GM23338 (cell line): ENCODE measurements around the gene NAA25. TPM values are rescaled to one million over a fixed set of nuclear protein-coding genes. Genes with fewer than 3 reads are reported as not detected.

Source experiments
- ATAC-seq: fragments of 200-7000 bp; cut with Tn5 transposase; 3 replicates; pipeline ENCODE4 v1.9.1; 2020
- DNase-seq: peaks from one replicate; pipeline ENCODE4 v3.0.0-alpha.2; 2015; ENCODE audit warnings: low spot score
- H2AFZ ChIP-seq: fragments of 200-600 bp; sonication (generic); 2 replicates; pipeline ENCODE4 v1.8.0; 2016; ENCODE audit warnings: antibody characterized with exemption, mild to moderate bottlenecking, moderate library complexity
- H3F3A ChIP-seq: fragments of 200-600 bp; sonication (generic); replicated peaks from 2 replicates; pipeline ENCODE4 v1.8.0; 2017; ENCODE audit warnings: antibody characterized with exemption, mixed run types, low read depth
- H3K27ac ChIP-seq: fragments of 200-600 bp; sonication (generic); 2 replicates; pipeline ENCODE4 v1.6.1; 2016; ENCODE audit warnings: low read depth
- H3K27me3 ChIP-seq: fragments of 200-600 bp; sonication (generic); 2 replicates; pipeline ENCODE4 v1.8.0; 2016; ENCODE audit warnings: mild to moderate bottlenecking, mixed run types, moderate library complexity; ENCODE audit not compliant: insufficient read depth
- H3K36me3 ChIP-seq: fragments of 200-600 bp; sonication (generic); 2 replicates; pipeline ENCODE4 v1.8.0; 2016; ENCODE audit warnings: mild to moderate bottlenecking; ENCODE audit not compliant: insufficient read depth
- H3K4me1 ChIP-seq: fragments of 200-600 bp; sonication (generic); 2 replicates; pipeline ENCODE4 v1.8.0; 2016; ENCODE audit warnings: mild to moderate bottlenecking, moderate library complexity; ENCODE audit not compliant: insufficient read depth
- H3K4me2 ChIP-seq: fragments of 200-600 bp; sonication (generic); 2 replicates; pipeline ENCODE4 v1.7.1; 2017; ENCODE audit warnings: mixed run types
- H3K4me3 ChIP-seq: fragments of 200-600 bp; sonication (generic); 2 replicates; pipeline ENCODE4 v1.6.1; 2016; ENCODE audit warnings: mixed run types
- H3K79me2 ChIP-seq: fragments of 200-600 bp; sonication (generic); replicated peaks from 2 replicates; pipeline ENCODE4 v1.8.0; 2017; ENCODE audit warnings: mild to moderate bottlenecking; ENCODE audit not compliant: insufficient read depth
- H3K9me2 ChIP-seq: fragments of 200-600 bp; sonication (generic); 2 replicates; pipeline ENCODE4 v1.8.0; 2017; ENCODE audit not compliant: insufficient read depth
- H4K20me1 ChIP-seq: fragments of 200-600 bp; sonication (generic); replicated peaks from 2 replicates; pipeline ENCODE4 v1.8.0; 2017; ENCODE audit warnings: mild to moderate bottlenecking; ENCODE audit not compliant: insufficient read depth
- H3K27ac Mint-ChIP-seq: 2 replicates; pipeline ENCODE4 v1.8.0; 2020; ENCODE audit warnings: inconsistent platforms, mild to moderate bottlenecking, moderate library complexity, mixed read lengths
- H3K27me3 Mint-ChIP-seq: 3 replicates; pipeline ENCODE4 v1.8.0; 2022; ENCODE audit warnings: low read depth, mild to moderate bottlenecking, moderate library complexity, mixed read lengths, inconsistent platforms; ENCODE audit not compliant: insufficient read depth, poor library complexity
- H3K36me3 Mint-ChIP-seq: 3 replicates; pipeline ENCODE4 v1.8.0; 2021; ENCODE audit warnings: low read depth, mild to moderate bottlenecking, inconsistent platforms, moderate library complexity, mixed read lengths
- H3K4me1 Mint-ChIP-seq: 3 replicates; pipeline ENCODE4 v1.8.0; 2020; ENCODE audit warnings: mild to moderate bottlenecking, inconsistent platforms, mixed read lengths
- H3K4me3 Mint-ChIP-seq: 3 replicates; pipeline ENCODE4 v1.8.0; 2021; ENCODE audit warnings: moderate library complexity, mild to moderate bottlenecking, inconsistent platforms, mixed read lengths
- H3K9me3 Mint-ChIP-seq: 3 replicates; pipeline ENCODE4 v1.8.0; 2020; ENCODE audit warnings: moderate library complexity, mild to moderate bottlenecking, inconsistent platforms, mixed read lengths
- CREB1 ChIP-seq: fragments of 250-450 bp; sonication (Bioruptor Pico); IDR thresholded peaks from 2 replicates; pipeline ENCODE4 v1.5.0; 2020; ENCODE audit warnings: low read depth, mild to moderate bottlenecking, moderate library complexity
- CTCF ChIP-seq, 2 experiments: fragments of 200-600 bp in 1 of 2; sonication (generic) in 1 of 2; conservative IDR thresholded peaks; 2 replicates each; pipeline versions ENCODE4 v1.5.1 to v1.6.1; 2016 to 2017; ENCODE audit warnings: antibody characterized with exemption in 2 of 2, low read depth in 2 of 2, mild to moderate bottlenecking in 2 of 2, moderate library complexity in 1 of 2
- ETS1 ChIP-seq: IDR thresholded peaks from 2 replicates; pipeline ENCODE4 v1.6.1; 2016; ENCODE audit warnings: antibody characterized with exemption
- EZH2 ChIP-seq: fragments of 200-600 bp; sonication (generic); IDR thresholded peaks from one replicate; pipeline ENCODE4 v1.8.0; 2017; ENCODE audit warnings: antibody characterized with exemption, mild to moderate bottlenecking, low read depth; ENCODE audit not compliant: unreplicated experiment
- EZH2phosphoT487 ChIP-seq: fragments of 200-600 bp; sonication (generic); IDR thresholded peaks from one replicate; pipeline ENCODE4 v1.8.1; 2018; ENCODE audit warnings: antibody characterized with exemption; ENCODE audit not compliant: unreplicated experiment
- JUNB ChIP-seq: IDR thresholded peaks from one replicate; pipeline ENCODE4 v1.6.1; 2016; ENCODE audit warnings: antibody characterized with exemption; ENCODE audit not compliant: unreplicated experiment
- NANOG ChIP-seq: IDR thresholded peaks from 2 replicates; pipeline ENCODE4 v1.6.1; 2016; ENCODE audit warnings: antibody characterized with exemption, borderline replicate concordance
- POLR2AphosphoS5 ChIP-seq: IDR thresholded peaks from 2 replicates; pipeline ENCODE4 v1.6.1; 2016; ENCODE audit warnings: antibody characterized with exemption, low read depth
- REST ChIP-seq: IDR thresholded peaks from one replicate; pipeline ENCODE4 v1.6.1; 2018; ENCODE audit warnings: antibody characterized with exemption; ENCODE audit not compliant: unreplicated experiment
- STAT1 ChIP-seq: IDR thresholded peaks from one replicate; pipeline ENCODE4 v1.6.1; 2016; ENCODE audit warnings: antibody characterized with exemption; ENCODE audit not compliant: unreplicated experiment
- ZNF114 ChIP-seq: fragments of 250-450 bp; sonication (Bioruptor Pico); IDR thresholded peaks from 2 replicates; pipeline ENCODE4 v1.5.0; 2020; ENCODE audit warnings: mild to moderate bottlenecking, moderate library complexity
- ZNF331 ChIP-seq: fragments of 250-450 bp; sonication (Bioruptor Pico); IDR thresholded peaks from 2 replicates; pipeline ENCODE4 v1.5.0; 2020; ENCODE audit warnings: low read depth, mild to moderate bottlenecking, moderate library complexity
- ZNF462 ChIP-seq: fragments of 250-450 bp; sonication (Bioruptor Pico); IDR thresholded peaks from 2 replicates; pipeline ENCODE4 v1.5.0; 2020; ENCODE audit warnings: mild to moderate bottlenecking, moderate library complexity
- polyA plus RNA-seq: library from polyadenylated mRNA; unstranded; fragments of >200 nt; fragmentation: Nextera tagmentation; extraction: Ambion mirVana; gene quantifications from 2 replicates; pipeline ENCODE4 v1.2.1, GENCODE V29; 2016
- total RNA-seq: library from RNA; depleted of rRNA; stranded (reverse); fragments of >200 nt; shearing (Covaris generic); gene quantifications from 2 replicates; pipeline ENCODE4 v1.2.3, GENCODE V29; 2014

NAA25 gene
- total and polyA plus RNA-seq, 2 experiments from 2014 or later, result 49.0 to 55.1 TPM

GRCh38 chr12:112087851-112088250 is 20.7 kb downstream of the NAA25 start:
- peaks cover 73% of the 10 kb centered on the region for H3K36me3 Mint-ChIP-seq
- H3K9me3 Mint-ChIP-seq, result no peaks in the 10 kb centered on the region
- TF ChIP-seq JUNB, result no peak
- no peak for TF ChIP-seq ETS1
- TF ChIP-seq NANOG, result no peak
- no peak for TF ChIP-seq EZH2
- no peak for TF ChIP-seq CTCF (conservative IDR thresholded peaks at IDR 0.05; ENCODE audit: low read depth in 2 of 2)
- no peak for TF ChIP-seq CREB1 (CRISPR knock-in tag)
- no peak for TF ChIP-seq EZH2phosphoT487
- no peak for TF ChIP-seq STAT1
- TF ChIP-seq ZNF114 (CRISPR knock-in tag), result no peak
- no peak for TF ChIP-seq REST
- TF ChIP-seq ZNF331 (CRISPR knock-in tag), result no peak
- no peak for TF ChIP-seq ZNF462 (CRISPR knock-in tag)
- no peak for TF ChIP-seq POLR2AphosphoS5

More at GRCh38 chr12:112087851-112088250, 20.7 kb downstream of the NAA25 start:
- no peak for ATAC-seq
- Histone ChIP-seq H3K36me3 (peaks cover 44% of the 10 kb centered on the region), H2AFZ (no peak overlapping the region), H3K79me2 (peaks cover 80% of the 10 kb centered on the region), H4K20me1 (peaks cover 28% of the 10 kb centered on the region), H3K4me1 (peaks cover 5% of the 10 kb centered on the region; the same call in 1 of the 2 replicates), H3K4me3 (no peak overlapping the region), H3F3A (0 out of 2 replicates have a peak, but pooled peaks cover 4% of the 10 kb centered on the region), H3K27me3 (no peaks in the 10 kb centered on the region), H3K27ac (peak overlapping the region; percentile 36; the same call in 1 of the 2 replicates), H3K4me2 (no peak overlapping the region), H3K9me2 (no peaks in the 10 kb centered on the region)
- H3K4me1 Mint-ChIP-seq, result peaks cover 13% of the 10 kb centered on the region; the same call in 2 of the 3 replicates
- DNase-seq, result no peak
- no peak overlapping the region for H3K4me3 Mint-ChIP-seq
- H3K27me3 Mint-ChIP-seq, result peaks cover 3% of the 10 kb centered on the region
- no peak overlapping the region for H3K27ac Mint-ChIP-seq
